Testis (tissue), 3 donors: ENCODE measurements around the gene CDH2. TPM values are rescaled to one million over a fixed set of nuclear protein-coding genes. Genes with fewer than 3 reads are reported as not detected.

ENCODE experiments used
- DNase-seq: peaks from one replicate; pipeline ENCODE4 v3.0.0-alpha.2; 2019
- H3K27ac ChIP-seq, 2 donors: fragments of 200-600 bp; sonication (generic); one replicate each; pipeline ENCODE4 v1.5.1; 2019
- H3K27me3 ChIP-seq: fragments of 200-600 bp; sonication (generic); one replicate; pipeline ENCODE4 v1.5.1; 2019
- H3K36me3 ChIP-seq: fragments of 200-600 bp; sonication (generic); one replicate; pipeline ENCODE4 v1.5.1; 2017; ENCODE audit warnings: low read depth; ENCODE audit errors: missing control alignments
- H3K4me1 ChIP-seq: fragments of 200-600 bp; sonication (generic); one replicate; pipeline ENCODE4 v1.5.1; 2019
- H3K4me3 ChIP-seq, 2 donors: fragments of 200-600 bp; sonication (generic); one replicate each; pipeline ENCODE4 v1.5.1; 2017 to 2019
- H3K9me3 ChIP-seq: fragments of 200-600 bp; sonication (generic); one replicate; pipeline ENCODE4 v1.5.1; 2017
- POLR2A ChIP-seq: fragments of 450-650 bp; IDR thresholded peaks from one replicate; pipeline ENCODE4 v1.6.1; 2017; ENCODE audit warnings: antibody characterized with exemption, mild to moderate bottlenecking, moderate library complexity
- WGBS, 2 donors: methylation state at CpG; one replicate each; pipeline ENCODE4 v1.1.5; 2018; 5-methylcytosine and 5-hydroxymethylcytosine counted together
- intact Hi-C: fragments of 100-400 bp; cut with DNase I; formaldehyde crosslinking; loops from one replicate; pipeline ENCODE4 v1.15.1; 2023; ENCODE audit warnings: low total_unique reads
- polyA plus RNA-seq: library from polyadenylated mRNA; stranded (reverse); fragments of 350-450 nt; fragmentation: Illumina TruSeq; extraction: RNeasy Lipid Tissue Mini Kit (QIAGEN cat#74804); gene quantifications from one replicate; pipeline ENCODE4 v1.2.3, GENCODE V29; 2014; ENCODE audit warnings: low read depth, low replicate concordance; ENCODE audit not compliant: insufficient read depth
- total RNA-seq, 2 donors: library from RNA; depleted of rRNA; stranded (reverse); fragments of >200 nt; gene quantifications; one replicate each; pipeline ENCODE4 v1.2.3, GENCODE V29; 2016
- TF ChIP-seq, protein P1 (sequence below), 3 experiments: fragments of 450-650 bp in 2 of 3; fragments of 200-600 bp in 1 of 3; sonication (generic) in 1 of 3; IDR thresholded peaks; one replicate each; pipeline ENCODE4 v1.5.1; 2016 to 2019; ENCODE audit warnings: antibody characterized with exemption in 3 of 3, mild to moderate bottlenecking in 2 of 3, moderate library complexity in 1 of 3

Gene CDH2
- total and polyA plus RNA-seq, 3 donors from 2014 or later = 98.6 to 165 (median 128) TPM

GRCh38 chr18:27970321-27970720 lies 206.6 kb downstream of the CDH2 start:
- WGBS, 2 donors = 86 to 88% methylated on average over 1 of the region's 1 CpG
- Histone ChIP-seq H3K36me3 (no peaks in the 10 kb centered on the region), H3K9me3 (no peaks in the 10 kb centered on the region), H3K4me1 (no peaks in the 10 kb centered on the region), H3K27ac (no peak overlapping the region), H3K27me3 (no peaks in the 10 kb centered on the region), H3K4me3 (no peak overlapping the region)
- TF ChIP-seq, protein P1, sequence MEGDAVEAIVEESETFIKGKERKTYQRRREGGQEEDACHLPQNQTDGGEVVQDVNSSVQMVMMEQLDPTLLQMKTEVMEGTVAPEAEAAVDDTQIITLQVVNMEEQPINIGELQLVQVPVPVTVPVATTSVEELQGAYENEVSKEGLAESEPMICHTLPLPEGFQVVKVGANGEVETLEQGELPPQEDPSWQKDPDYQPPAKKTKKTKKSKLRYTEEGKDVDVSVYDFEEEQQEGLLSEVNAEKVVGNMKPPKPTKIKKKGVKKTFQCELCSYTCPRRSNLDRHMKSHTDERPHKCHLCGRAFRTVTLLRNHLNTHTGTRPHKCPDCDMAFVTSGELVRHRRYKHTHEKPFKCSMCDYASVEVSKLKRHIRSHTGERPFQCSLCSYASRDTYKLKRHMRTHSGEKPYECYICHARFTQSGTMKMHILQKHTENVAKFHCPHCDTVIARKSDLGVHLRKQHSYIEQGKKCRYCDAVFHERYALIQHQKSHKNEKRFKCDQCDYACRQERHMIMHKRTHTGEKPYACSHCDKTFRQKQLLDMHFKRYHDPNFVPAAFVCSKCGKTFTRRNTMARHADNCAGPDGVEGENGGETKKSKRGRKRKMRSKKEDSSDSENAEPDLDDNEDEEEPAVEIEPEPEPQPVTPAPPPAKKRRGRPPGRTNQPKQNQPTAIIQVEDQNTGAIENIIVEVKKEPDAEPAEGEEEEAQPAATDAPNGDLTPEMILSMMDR (IDR thresholded peaks at IDR 0.05) = no peak
- TF ChIP-seq POLR2A = no peak
- intact Hi-C loops = no loop called here
- no peak for DNase-seq

GRCh38 chr18:27969206-27969605 lies 207.7 kb downstream of the CDH2 start:
- intact Hi-C loops = no loop called here
- Histone ChIP-seq H3K9me3 (no peaks in the 10 kb centered on the region), H3K4me1 (no peaks in the 10 kb centered on the region), H3K27ac (no peak overlapping the region), H3K27me3 (no peaks in the 10 kb centered on the region), H3K4me3 (no peak overlapping the region), H3K36me3 (no peaks in the 10 kb centered on the region)
- TF ChIP-seq, protein P1 (IDR thresholded peaks at IDR 0.05) = no peak
- WGBS, 2 donors = 88 to 93% methylated on average over 1 of the region's 1 CpG
- DNase-seq = no peak

GRCh38 chr18:27967913-27968824 lies 208.8 kb downstream of the CDH2 start:
- TF ChIP-seq POLR2A = no peak
- TF ChIP-seq, protein P1 (IDR thresholded peaks at IDR 0.05) = no peak
- no peak for DNase-seq
- Histone ChIP-seq H3K9me3 (no peaks in the 10 kb centered on the region), H3K27me3 (no peaks in the 10 kb centered on the region), H3K4me3 (no peak overlapping the region), H3K36me3 (no peaks in the 10 kb centered on the region), H3K27ac (no peak overlapping the region), H3K4me1 (no peaks in the 10 kb centered on the region)
- intact Hi-C loops = no loop called here
- 51% methylated on average over 4 of the region's 4 CpGs for WGBS, 2 donors

GRCh38 chr18:27966881-27967280 lies 210.0 kb downstream of the CDH2 start:
- DNase-seq = no peak
- Histone ChIP-seq H3K27me3 (no peaks in the 10 kb centered on the region), H3K36me3 (no peaks in the 10 kb centered on the region), H3K27ac (no peak overlapping the region), H3K4me3 (no peak overlapping the region), H3K9me3 (no peaks in the 10 kb centered on the region), H3K4me1 (no peaks in the 10 kb centered on the region)
- TF ChIP-seq, protein P1 (IDR thresholded peaks at IDR 0.05) = no peak
- TF ChIP-seq POLR2A = no peak
- WGBS, 2 donors = 83 to 91% methylated on average over 4 of the region's 4 CpGs
- intact Hi-C loops = no loop called here

DNA sequence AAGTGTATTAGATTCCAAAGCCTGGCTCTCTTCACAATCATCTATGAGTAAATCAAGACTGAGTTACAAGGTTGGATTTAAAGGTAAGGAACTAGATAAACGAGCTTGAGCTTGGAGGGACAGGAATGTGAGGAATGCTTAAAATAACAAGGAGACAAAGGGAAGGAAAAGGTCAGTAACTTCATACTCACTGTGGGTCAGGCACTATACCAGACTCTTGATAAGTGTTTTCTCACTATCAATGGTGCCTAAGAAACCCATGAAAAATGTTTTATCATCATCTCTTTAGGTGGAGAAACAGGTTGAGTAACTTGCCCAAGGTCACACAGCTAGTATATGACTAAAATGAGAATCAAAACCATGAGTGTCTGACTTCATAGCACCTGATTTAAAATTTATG lies 212.1 kb downstream of the CDH2 start:
- intact Hi-C loops = no loop called here
- H3K27me3 ChIP-seq = no peaks in the 10 kb centered on the region
- H3K4me3 ChIP-seq = no peak overlapping the region

More for the DNA sequence above, 212.1 kb downstream of the CDH2 start:
- H3K36me3 ChIP-seq = no peaks in the 10 kb centered on the region
- H3K27ac ChIP-seq = no peak overlapping the region
- no peak for DNase-seq
- TF ChIP-seq, protein P1 (IDR thresholded peaks at IDR 0.05) = no peak
- TF ChIP-seq POLR2A = no peak
- H3K4me1 ChIP-seq = no peaks in the 10 kb centered on the region
- H3K9me3 ChIP-seq = no peaks in the 10 kb centered on the region
- 10 to 21% methylated on average over 1 of the region's 1 CpG for WGBS, 2 donors
